Adipose tissue (tissue), 3 donors: ENCODE data around the gene MAGI2. TPM values are rescaled to one million over a fixed set of nuclear protein-coding genes. Genes with fewer than 3 reads are reported as not detected.

Source experiments
- H3K27ac ChIP-seq: one replicate; pipeline ENCODE4 v1.5.1; 2013; ENCODE audit warnings: low read depth, low read length
- WGBS, 3 donors: extraction: QIAGEN DNeasy Blood & Tissue Kit; methylation state at CpG; one replicate each; pipeline ENCODE4 v1.1.7; 2013; 5-methylcytosine and 5-hydroxymethylcytosine counted together
- polyA plus RNA-seq, 3 donors: library from polyadenylated mRNA; stranded (reverse); fragments of 200-250 nt; gene quantifications; one replicate each; pipeline ENCODE4 v1.2.3, GENCODE V29; 2013
- donor health status: healthy with polysubstance abuse.
- donor health status: Bipolar disorder and iron deficiency.
- donor health status: healthy.

The MAGI2 gene
- polyA plus RNA-seq, 3 donors, result 0.81 to 3.2 (median 2.2) TPM

GRCh38 chr7:78690174-78690573 lies 763.3 kb downstream of the MAGI2 start:
- no peak overlapping the region for H3K27ac ChIP-seq
- 85 to 92% (median 92%) methylated on average over 4 of the region's 4 CpGs for WGBS, 3 donors

GRCh38 chr7:78688376-78688775 lies 765.1 kb downstream of the MAGI2 start:
- no peak overlapping the region for H3K27ac ChIP-seq
- 67 to 85% (median 82%) methylated on average over 2 of the region's 2 CpGs for WGBS, 3 donors

GRCh38 chr7:78686189-78686588 lies 767.3 kb downstream of the MAGI2 start:
- H3K27ac ChIP-seq, result no peak overlapping the region
- 54 to 75% (median 65%) methylated on average over 6 of the region's 6 CpGs for WGBS, 3 donors

GRCh38 chr7:78684201-78684600 lies 769.3 kb downstream of the MAGI2 start:
- WGBS, 3 donors, result 77 to 88% (median 85%) methylated on average over 1 of the region's 1 CpG
- no peak overlapping the region for H3K27ac ChIP-seq

- 48 to 53% (median 48%) methylated on average over 1 of the region's 1 CpG for WGBS, 3 donors
- H3K27ac ChIP-seq, result no peak overlapping the region
These were observed 769.9 kb downstream of the MAGI2 start for GRCh38 chr7:78683566-78683965.

GRCh38 chr7:78679112-78679876 lies 774.2 kb downstream of the MAGI2 start:
- H3K27ac ChIP-seq, result no peak overlapping the region
- WGBS, 3 donors, result 61 to 82% (median 81%) methylated on average over 6 of the region's 6 CpGs

GRCh38 chr7:78677391-78677790 lies 776.1 kb downstream of the MAGI2 start:
- 80 to 86% (median 86%) methylated on average over 2 of the region's 2 CpGs for WGBS, 3 donors
- H3K27ac ChIP-seq, result no peak overlapping the region

- no peak overlapping the region for H3K27ac ChIP-seq
- 80 to 92% (median 87%) methylated on average over 3 of the region's 3 CpGs for WGBS, 3 donors
These were observed 778.0 kb downstream of the MAGI2 start for GRCh38 chr7:78675511-78675910.

GRCh38 chr7:78673272-78673671 lies 780.2 kb downstream of the MAGI2 start:
- H3K27ac ChIP-seq, result no peak overlapping the region

GRCh38 chr7:78662939-78663338 lies 790.5 kb downstream of the MAGI2 start:
- no peak overlapping the region for H3K27ac ChIP-seq
- 91 to 93% (median 92%) methylated on average over 4 of the region's 4 CpGs for WGBS, 3 donors

- H3K27ac ChIP-seq, result no peak overlapping the region
- WGBS, 3 donors, result 78 to 86% (median 84%) methylated on average over 3 of the region's 3 CpGs
These were observed 803.5 kb downstream of the MAGI2 start for GRCh38 chr7:78649976-78650375.

GRCh38 chr7:78649236-78649635 lies 804.2 kb downstream of the MAGI2 start:
- whole genome bisulfite sequencing, 3 donors, result 85 to 90% (median 86%) methylated on average over 2 of the region's 2 CpGs
- H3K27ac ChIP-seq, result no peak overlapping the region

GRCh38 chr7:78642751-78643150 lies 810.7 kb downstream of the MAGI2 start:
- H3K27ac ChIP-seq, result no peak overlapping the region

GRCh38 chr7:78638364-78638763 lies 815.1 kb downstream of the MAGI2 start:
- no peak overlapping the region for H3K27ac ChIP-seq

- WGBS, 3 donors, result 91 to 96% (median 92%) methylated on average over 6 of the region's 6 CpGs
- H3K27ac ChIP-seq, result no peak overlapping the region
These were observed 816.7 kb downstream of the MAGI2 start for GRCh38 chr7:78636727-78637126.

GRCh38 chr7:78635026-78635793 lies 818.3 kb downstream of the MAGI2 start:
- WGBS, 3 donors, result 67 to 85% (median 85%) methylated on average over 4 of the region's 4 CpGs
- H3K27ac ChIP-seq, result no peak overlapping the region

- WGBS, 3 donors, result 94 to 97% (median 95%) methylated on average over 1 of the region's 1 CpG
These were observed 819.4 kb downstream of the MAGI2 start for GRCh38 chr7:78634093-78634492.

GRCh38 chr7:78620920-78621319 lies 832.5 kb downstream of the MAGI2 start:
- no peak overlapping the region for H3K27ac ChIP-seq
- 36 to 61% (median 57%) methylated on average over 2 of the region's 2 CpGs for WGBS, 3 donors

More at GRCh38 chr7:78634093-78634492, 819.4 kb downstream of the MAGI2 start:
- H3K27ac ChIP-seq, result no peak overlapping the region

GRCh38 chr7:78616539-78616938 lies 836.9 kb downstream of the MAGI2 start:
- H3K27ac ChIP-seq, result no peak overlapping the region

GRCh38 chr7:78609281-78609680 lies 844.2 kb downstream of the MAGI2 start:
- no peak overlapping the region for H3K27ac ChIP-seq
- WGBS, 3 donors, result 82 to 88% (median 87%) methylated on average over 2 of the region's 2 CpGs
